Peyer's patch (tissue), 4 donors: Measurements from ENCODE around the gene PTPN14. TPM values are rescaled to one million over a fixed set of nuclear protein-coding genes. Genes with fewer than 3 reads are reported as not detected.

ENCODE experiments used
- DNase-seq, 3 donors: peaks; one replicate each; pipeline ENCODE4 v3.0.0-alpha.2; 2017 to 2019
- H3K27ac ChIP-seq, 4 donors: fragments of 200-600 bp; sonication (generic); one replicate each; pipeline ENCODE4 v1.5.1; 2016 to 2019
- H3K27me3 ChIP-seq, 2 donors: fragments of 200-600 bp; sonication (generic); one replicate each; pipeline ENCODE4 v1.5.1; 2019
- H3K36me3 ChIP-seq, 3 donors: fragments of 200-600 bp; sonication (generic); one replicate each; pipeline ENCODE4 v1.5.1; 2016 to 2019
- H3K4me1 ChIP-seq, 4 donors: fragments of 200-600 bp; sonication (generic); one replicate each; pipeline ENCODE4 v1.5.1; 2016 to 2019
- H3K4me3 ChIP-seq, 4 donors: fragments of 200-600 bp; sonication (generic); 1 replicate in 3 of 4; 2 replicates in 1 of 4; pipeline ENCODE4 v1.5.1; 2016 to 2019; ENCODE audit warnings: mild to moderate bottlenecking in 1 of 4
- H3K9me3 ChIP-seq, 4 donors: fragments of 200-600 bp; sonication (generic); one replicate each; pipeline ENCODE4 v1.5.1; 2016 to 2019; ENCODE audit warnings: mild to moderate bottlenecking in 1 of 4
- POLR2A ChIP-seq, 2 donors: fragments of 450-650 bp; IDR thresholded peaks; one replicate each; pipeline ENCODE4 v1.5.1; 2017; ENCODE audit warnings: antibody characterized with exemption in 2 of 2, mild to moderate bottlenecking in 2 of 2, moderate library complexity in 2 of 2
- total RNA-seq, 4 donors: library from RNA; depleted of rRNA; stranded (reverse); fragments of >200 nt; gene quantifications; one replicate each; pipeline ENCODE4 v1.1.0, GENCODE V29; 2016
- TF ChIP-seq, protein P1 (sequence below), 6 experiments: fragments of 450-650 bp in 4 of 6; fragments of 200-600 bp in 2 of 6; sonication (generic) in 1 of 6; IDR thresholded peaks; one replicate each; pipeline ENCODE4 v1.5.1; 2017 to 2019; ENCODE audit warnings: antibody characterized with exemption in 6 of 6, mild to moderate bottlenecking in 3 of 6, moderate library complexity in 1 of 6

The PTPN14 gene
- total RNA-seq, 4 donors from 2014 or later: 1.9 to 6.6 (median 4.2) TPM

DNA sequence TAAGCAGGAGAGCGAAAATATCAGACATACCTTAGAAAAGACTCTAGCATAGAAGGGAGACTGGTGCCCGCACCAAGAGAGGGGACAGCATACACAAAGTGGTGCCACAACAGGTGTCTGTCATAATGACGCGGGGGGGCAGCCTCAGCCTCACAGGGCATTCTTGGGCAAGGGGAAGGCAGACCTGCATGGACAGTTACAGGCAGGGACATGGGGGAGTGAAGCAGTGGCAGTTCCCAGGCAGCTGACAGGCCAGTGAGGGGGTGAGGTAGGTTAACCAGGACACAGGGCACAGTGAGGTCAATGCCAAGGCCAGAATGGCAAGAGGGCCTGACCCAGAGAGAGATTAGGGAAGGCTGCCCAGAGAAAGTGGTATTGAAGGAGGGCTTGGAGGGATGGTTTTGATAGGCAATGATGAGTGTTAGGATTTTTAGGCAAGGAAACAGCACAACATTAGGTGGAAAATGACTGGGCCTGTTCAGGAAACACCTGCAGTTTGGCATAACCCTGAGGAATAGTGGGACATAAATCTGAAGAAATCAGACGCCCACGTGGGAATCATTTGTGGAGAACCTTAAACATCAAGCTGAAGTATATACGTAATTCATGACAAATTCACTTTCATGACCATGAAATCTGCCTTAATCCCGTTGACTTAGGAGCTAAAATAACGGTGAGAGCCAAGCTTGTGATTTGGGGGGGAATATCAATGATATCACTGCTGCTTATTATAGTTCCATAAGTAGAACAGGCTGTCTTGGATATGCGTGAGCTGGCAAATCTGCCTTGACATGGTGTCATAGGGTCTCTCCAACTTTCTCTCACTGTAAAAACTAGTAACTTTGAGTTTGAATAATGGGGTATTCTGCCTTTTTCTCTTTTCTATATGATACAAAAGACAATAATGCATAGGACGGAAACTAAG, 8.9 kb downstream of the PTPN14 start:
- no peak overlapping the region for H3K27ac ChIP-seq
- DNase-seq: no peak
- TF ChIP-seq POLR2A (IDR thresholded peaks at IDR 0.05): no peak
- TF ChIP-seq, protein P1, sequence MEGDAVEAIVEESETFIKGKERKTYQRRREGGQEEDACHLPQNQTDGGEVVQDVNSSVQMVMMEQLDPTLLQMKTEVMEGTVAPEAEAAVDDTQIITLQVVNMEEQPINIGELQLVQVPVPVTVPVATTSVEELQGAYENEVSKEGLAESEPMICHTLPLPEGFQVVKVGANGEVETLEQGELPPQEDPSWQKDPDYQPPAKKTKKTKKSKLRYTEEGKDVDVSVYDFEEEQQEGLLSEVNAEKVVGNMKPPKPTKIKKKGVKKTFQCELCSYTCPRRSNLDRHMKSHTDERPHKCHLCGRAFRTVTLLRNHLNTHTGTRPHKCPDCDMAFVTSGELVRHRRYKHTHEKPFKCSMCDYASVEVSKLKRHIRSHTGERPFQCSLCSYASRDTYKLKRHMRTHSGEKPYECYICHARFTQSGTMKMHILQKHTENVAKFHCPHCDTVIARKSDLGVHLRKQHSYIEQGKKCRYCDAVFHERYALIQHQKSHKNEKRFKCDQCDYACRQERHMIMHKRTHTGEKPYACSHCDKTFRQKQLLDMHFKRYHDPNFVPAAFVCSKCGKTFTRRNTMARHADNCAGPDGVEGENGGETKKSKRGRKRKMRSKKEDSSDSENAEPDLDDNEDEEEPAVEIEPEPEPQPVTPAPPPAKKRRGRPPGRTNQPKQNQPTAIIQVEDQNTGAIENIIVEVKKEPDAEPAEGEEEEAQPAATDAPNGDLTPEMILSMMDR (IDR thresholded peaks at IDR 0.05): no peak
- no peaks in the 10 kb centered on the region for H3K27me3 ChIP-seq
- no peak overlapping the region for H3K4me3 ChIP-seq
- H3K4me1 ChIP-seq: no peaks in the 10 kb centered on the region
- H3K9me3 ChIP-seq: no peaks in the 10 kb centered on the region
- H3K36me3 ChIP-seq: no peaks in the 10 kb centered on the region

GRCh38 chr1:214541693-214542092, 9.7 kb downstream of the PTPN14 start:
- DNase-seq: no peak
- no peak for TF ChIP-seq POLR2A (IDR thresholded peaks at IDR 0.05)
- TF ChIP-seq, protein P1 (IDR thresholded peaks at IDR 0.05): no peak
- Histone ChIP-seq H3K27me3 (no peaks in the 10 kb centered on the region), H3K4me3 (no peak overlapping the region), H3K36me3 (no peaks in the 10 kb centered on the region), H3K4me1 (no peaks in the 10 kb centered on the region), H3K27ac (no peak overlapping the region), H3K9me3 (no peaks in the 10 kb centered on the region)

DNA sequence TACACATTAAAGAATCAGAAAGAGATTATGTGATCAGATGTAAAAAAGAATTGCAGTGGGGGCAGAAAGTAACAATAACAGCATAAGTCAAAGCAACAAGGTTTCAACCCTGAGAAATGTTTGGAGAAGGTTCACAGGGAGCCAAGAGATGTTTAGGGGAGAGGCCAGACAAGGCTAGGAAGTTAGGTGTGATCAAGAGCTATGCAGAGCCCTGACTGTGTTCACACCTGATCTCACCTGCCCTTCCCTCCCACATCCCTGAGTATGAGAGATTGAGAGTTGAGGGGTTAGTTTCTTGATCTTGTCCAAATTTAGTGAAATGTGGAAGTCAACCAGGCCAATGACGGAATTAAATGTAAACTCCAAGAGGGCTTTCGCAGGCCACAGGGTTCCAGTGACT, 10.2 kb downstream of the PTPN14 start:
- Histone ChIP-seq H3K27ac (no peak overlapping the region), H3K36me3 (no peaks in the 10 kb centered on the region), H3K4me1 (no peaks in the 10 kb centered on the region), H3K9me3 (no peaks in the 10 kb centered on the region), H3K4me3 (no peak overlapping the region), H3K27me3 (no peaks in the 10 kb centered on the region)
- TF ChIP-seq, protein P1 (IDR thresholded peaks at IDR 0.05): no peak
- no peak for TF ChIP-seq POLR2A (IDR thresholded peaks at IDR 0.05)
- DNase-seq: no peak

DNA sequence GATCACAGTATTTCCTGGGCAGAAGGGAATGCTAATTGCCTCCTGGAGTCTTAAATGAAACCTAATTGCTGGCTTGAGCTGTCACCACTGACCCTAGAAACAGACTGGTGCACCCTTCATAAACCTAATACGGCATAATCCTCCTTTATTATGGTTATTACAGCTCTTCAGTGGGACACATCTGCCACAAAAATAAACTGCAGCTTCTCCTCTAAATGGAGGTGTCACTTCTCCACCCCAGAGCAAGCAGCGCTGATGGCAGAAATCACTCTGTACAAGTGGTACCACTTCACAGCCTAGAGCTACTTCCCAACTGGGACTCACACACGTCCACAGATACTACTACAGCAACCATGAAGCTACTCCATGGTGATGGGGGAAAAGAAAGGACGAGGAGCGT, 11.1 kb downstream of the PTPN14 start:
- Histone ChIP-seq H3K27ac (no peak overlapping the region), H3K4me1 (no peaks in the 10 kb centered on the region), H3K27me3 (no peaks in the 10 kb centered on the region), H3K9me3 (no peaks in the 10 kb centered on the region), H3K36me3 (no peaks in the 10 kb centered on the region), H3K4me3 (no peak overlapping the region)
- DNase-seq: no peak
- TF ChIP-seq POLR2A (IDR thresholded peaks at IDR 0.05): no peak
- TF ChIP-seq, protein P1 (IDR thresholded peaks at IDR 0.05): no peak

DNA sequence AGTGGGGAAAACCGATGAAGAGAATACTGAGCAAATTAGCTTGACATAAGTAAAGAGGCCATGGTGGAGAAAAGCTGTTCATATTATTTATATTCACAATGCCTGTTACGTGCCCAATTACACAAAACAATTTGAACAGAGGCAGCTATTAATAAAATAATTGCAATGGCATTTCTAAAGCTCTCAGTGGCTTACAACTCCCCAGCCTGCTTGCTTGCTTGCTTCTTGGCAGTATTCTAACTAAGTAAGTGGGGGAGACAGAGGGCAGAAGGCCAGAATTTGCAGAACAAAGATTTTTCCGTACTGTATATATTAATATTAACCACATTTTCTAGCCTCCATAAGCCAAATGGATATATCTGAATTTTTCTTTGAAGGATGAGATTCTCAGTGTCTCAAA, 12.9 kb downstream of the PTPN14 start:
- Histone ChIP-seq H3K9me3 (no peaks in the 10 kb centered on the region), H3K4me3 (no peak overlapping the region), H3K27me3 (no peaks in the 10 kb centered on the region), H3K27ac (no peak overlapping the region), H3K36me3 (no peaks in the 10 kb centered on the region), H3K4me1 (no peaks in the 10 kb centered on the region)
- no peak for DNase-seq
- TF ChIP-seq, protein P1 (IDR thresholded peaks at IDR 0.05): no peak
- no peak for TF ChIP-seq POLR2A (IDR thresholded peaks at IDR 0.05)
